Measurements from ENCODE around the gene SOHLH1.

Gene SOHLH1

DNA sequence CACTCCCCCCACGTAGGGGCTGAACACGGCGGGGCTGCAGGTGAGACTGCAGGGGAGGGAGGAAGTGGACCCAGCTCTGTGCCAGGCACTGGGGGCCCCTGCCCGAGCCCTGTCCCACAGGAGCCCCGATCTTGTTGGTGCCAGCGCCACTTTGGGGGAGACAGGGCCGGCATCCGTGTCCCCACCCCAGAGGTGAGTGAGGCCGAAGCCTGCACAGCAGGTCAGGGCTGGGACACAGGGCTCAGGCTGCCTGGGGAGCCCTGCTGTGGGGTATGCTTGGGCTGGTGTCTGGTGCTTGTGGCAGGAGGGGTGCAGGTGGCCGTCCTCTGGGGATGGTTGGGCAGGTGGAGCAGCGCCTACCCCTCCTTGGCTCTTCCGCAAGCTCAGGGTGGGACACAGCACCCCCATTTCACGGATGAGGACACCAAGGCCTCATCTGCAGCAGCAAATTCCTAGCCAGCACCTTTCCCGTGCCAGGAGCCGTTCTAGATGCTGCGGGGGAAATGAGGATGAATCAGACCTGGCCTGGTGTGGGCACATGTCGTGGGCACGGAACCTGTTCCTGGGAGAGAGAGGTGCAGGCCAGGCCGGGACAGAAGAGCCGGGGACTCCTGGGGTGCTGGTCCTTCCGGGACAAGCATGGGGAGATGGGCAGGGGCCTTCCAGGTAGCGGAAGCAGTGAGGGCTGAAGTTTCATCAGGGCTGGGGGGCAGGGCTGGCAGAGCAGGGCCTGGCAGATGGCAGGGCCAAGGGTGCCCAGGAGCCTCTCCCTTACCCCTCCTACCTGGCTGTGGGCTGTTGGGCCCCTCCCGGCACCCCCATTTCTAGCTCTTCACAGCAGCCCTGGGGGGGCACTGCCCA, 37.9 kb upstream of the SOHLH1 start:
- H3K9me3 ChIP-seq (ENCODE audit: control insufficient read depth, insufficient read depth, low read depth, low read length) = no peaks in the 10 kb centered on the region
- TF ChIP-seq ZNF654 (tag by site-specific recombination; IDR thresholded peaks at IDR 0.05; ENCODE audit: low read depth) (no peak), ZNF621 (tag by site-specific recombination; IDR thresholded peaks at IDR 0.05) (no peak), ZNF174 (tag by site-specific recombination; IDR thresholded peaks at IDR 0.05) (no peak), ZNF426 (tag by site-specific recombination; IDR thresholded peaks at IDR 0.05) (no peak), GLI2 (tag by site-specific recombination; IDR thresholded peaks at IDR 0.05; ENCODE audit: borderline replicate concordance, low read depth) (no peak), ZNF416 (tag by site-specific recombination; IDR thresholded peaks at IDR 0.05) (no peak), ZNF600 (tag by site-specific recombination; IDR thresholded peaks at IDR 0.05) (no peak), ZNF629 (tag by site-specific recombination; IDR thresholded peaks at IDR 0.05) (no peak)
- TF ChIP-seq, protein P1, sequence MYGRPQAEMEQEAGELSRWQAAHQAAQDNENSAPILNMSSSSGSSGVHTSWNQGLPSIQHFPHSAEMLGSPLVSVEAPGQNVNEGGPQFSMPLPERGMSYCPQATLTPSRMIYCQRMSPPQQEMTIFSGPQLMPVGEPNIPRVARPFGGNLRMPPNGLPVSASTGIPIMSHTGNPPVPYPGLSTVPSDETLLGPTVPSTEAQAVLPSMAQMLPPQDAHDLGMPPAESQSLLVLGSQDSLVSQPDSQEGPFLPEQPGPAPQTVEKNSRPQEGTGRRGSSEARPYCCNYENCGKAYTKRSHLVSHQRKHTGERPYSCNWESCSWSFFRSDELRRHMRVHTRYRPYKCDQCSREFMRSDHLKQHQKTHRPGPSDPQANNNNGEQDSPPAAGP (tag by site-specific recombination; IDR thresholded peaks at IDR 0.05) = no peak
- TF ChIP-seq, protein P2, sequence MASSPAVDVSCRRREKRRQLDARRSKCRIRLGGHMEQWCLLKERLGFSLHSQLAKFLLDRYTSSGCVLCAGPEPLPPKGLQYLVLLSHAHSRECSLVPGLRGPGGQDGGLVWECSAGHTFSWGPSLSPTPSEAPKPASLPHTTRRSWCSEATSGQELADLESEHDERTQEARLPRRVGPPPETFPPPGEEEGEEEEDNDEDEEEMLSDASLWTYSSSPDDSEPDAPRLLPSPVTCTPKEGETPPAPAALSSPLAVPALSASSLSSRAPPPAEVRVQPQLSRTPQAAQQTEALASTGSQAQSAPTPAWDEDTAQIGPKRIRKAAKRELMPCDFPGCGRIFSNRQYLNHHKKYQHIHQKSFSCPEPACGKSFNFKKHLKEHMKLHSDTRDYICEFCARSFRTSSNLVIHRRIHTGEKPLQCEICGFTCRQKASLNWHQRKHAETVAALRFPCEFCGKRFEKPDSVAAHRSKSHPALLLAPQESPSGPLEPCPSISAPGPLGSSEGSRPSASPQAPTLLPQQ (tag by site-specific recombination; IDR thresholded peaks at IDR 0.05) = no peak
- TF ChIP-seq, protein P3, sequence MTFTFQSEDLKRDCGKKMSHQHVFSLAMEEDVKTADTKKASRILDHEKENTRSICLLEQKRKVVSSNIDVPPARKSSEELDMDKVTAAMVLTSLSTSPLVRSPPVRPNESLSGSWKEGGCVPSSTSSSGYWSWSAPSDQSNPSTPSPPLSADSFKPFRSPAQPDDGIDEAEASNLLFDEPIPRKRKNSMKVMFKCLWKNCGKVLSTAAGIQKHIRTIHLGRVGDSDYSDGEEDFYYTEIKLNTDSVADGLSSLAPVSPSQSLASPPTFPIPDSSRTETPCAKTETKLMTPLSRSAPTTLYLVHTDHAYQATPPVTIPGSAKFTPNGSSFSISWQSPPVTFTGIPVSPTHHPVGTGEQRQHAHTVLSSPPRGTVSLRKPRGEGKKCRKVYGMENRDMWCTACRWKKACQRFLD (tag by site-specific recombination; IDR thresholded peaks at IDR 0.05) = no peak
- TF ChIP-seq, protein P4, sequence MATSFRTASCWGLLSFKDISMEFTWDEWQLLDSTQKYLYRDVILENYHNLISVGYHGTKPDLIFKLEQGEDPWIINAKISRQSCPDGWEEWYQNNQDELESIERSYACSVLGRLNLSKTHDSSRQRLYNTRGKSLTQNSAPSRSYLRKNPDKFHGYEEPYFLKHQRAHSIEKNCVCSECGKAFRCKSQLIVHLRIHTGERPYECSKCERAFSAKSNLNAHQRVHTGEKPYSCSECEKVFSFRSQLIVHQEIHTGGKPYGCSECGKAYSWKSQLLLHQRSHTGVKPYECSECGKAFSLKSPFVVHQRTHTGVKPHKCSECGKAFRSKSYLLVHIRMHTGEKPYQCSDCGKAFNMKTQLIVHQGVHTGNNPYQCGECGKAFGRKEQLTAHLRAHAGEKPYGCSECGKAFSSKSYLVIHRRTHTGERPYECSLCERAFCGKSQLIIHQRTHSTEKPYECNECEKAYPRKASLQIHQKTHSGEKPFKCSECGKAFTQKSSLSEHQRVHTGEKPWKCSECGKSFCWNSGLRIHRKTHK (tag by site-specific recombination; IDR thresholded peaks at IDR 0.05) = no peak
- TF ChIP-seq, protein P5, sequence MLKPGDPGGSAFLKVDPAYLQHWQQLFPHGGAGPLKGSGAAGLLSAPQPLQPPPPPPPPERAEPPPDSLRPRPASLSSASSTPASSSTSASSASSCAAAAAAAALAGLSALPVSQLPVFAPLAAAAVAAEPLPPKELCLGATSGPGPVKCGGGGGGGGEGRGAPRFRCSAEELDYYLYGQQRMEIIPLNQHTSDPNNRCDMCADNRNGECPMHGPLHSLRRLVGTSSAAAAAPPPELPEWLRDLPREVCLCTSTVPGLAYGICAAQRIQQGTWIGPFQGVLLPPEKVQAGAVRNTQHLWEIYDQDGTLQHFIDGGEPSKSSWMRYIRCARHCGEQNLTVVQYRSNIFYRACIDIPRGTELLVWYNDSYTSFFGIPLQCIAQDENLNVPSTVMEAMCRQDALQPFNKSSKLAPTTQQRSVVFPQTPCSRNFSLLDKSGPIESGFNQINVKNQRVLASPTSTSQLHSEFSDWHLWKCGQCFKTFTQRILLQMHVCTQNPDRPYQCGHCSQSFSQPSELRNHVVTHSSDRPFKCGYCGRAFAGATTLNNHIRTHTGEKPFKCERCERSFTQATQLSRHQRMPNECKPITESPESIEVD (tag by site-specific recombination; IDR thresholded peaks at IDR 0.05) = no peak
- ChIA-PET POLR2A (no interaction called here), CTCF (interaction anchor here (0.6 kb wide), 1 partner anchor 26 kb away, joined by 3 read pairs; no protein-coding TSS in a partner anchor)
- H3K4me1 ChIP-seq (ENCODE audit: control insufficient read depth, insufficient read depth, low read length) = no peaks in the 10 kb centered on the region
- H3K36me3 ChIP-seq (ENCODE audit: control insufficient read depth in 2 of 2, insufficient read depth in 1 of 2, low read length in 2 of 2) = no peaks in the 10 kb centered on the region
- no peak overlapping the region for H3K4me3 ChIP-seq (ENCODE audit: low read depth, low read length)
- H3K27ac ChIP-seq (ENCODE audit: extremely low read depth, low read depth, low read length) = no peak overlapping the region

DNA sequence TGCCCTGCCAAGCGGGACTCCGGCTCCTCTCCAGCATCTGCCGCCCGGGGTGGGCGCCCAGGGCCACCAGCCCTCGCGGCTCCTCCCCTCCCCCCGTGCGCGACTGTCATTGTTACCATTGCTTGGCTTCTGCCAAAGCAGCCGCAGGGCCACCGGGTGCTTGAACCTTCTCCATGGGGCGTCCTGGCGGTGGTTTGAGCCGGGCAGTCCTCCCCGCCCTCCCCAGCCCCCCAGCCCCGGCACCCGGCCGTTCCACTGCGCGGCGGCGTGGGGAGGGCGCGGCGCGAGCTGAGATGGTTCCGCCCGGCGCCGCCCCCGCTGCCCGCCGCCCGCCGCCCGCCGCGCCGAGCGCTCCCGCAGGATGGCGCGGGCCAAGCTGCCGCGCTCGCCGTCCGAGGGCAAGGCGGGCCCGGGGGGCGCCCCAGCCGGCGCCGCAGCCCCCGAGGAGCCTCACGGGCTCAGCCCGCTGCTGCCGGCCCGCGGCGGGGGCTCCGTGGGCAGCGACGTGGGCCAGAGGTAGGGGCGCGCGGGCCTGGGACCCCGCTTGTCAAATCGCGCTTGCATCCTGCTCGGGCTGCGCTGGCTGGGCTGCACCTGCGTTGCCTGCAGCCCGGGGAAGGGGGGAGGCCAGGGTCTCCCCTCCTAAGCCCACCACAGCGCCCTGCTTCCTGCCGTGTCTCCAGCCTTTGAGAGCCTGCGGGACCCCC, 37.1 kb upstream of the SOHLH1 start:
- no peaks in the 10 kb centered on the region for H3K9me3 ChIP-seq (ENCODE audit: control insufficient read depth, insufficient read depth, low read depth, low read length)
- no peaks in the 10 kb centered on the region for H3K4me1 ChIP-seq (ENCODE audit: control insufficient read depth, insufficient read depth, low read length)
- ChIA-PET POLR2A (no interaction called here), CTCF (interaction anchor here (0.6 kb wide), 1 partner anchor 25 kb away, joined by 3 read pairs; no protein-coding TSS in a partner anchor)
- H3K4me3 ChIP-seq (ENCODE audit: low read depth, low read length) = no peak overlapping the region
- no peak overlapping the region for H3K27ac ChIP-seq (ENCODE audit: extremely low read depth, low read depth, low read length)
- H3K36me3 ChIP-seq (ENCODE audit: control insufficient read depth in 2 of 2, insufficient read depth in 1 of 2, low read length in 2 of 2) = no peaks in the 10 kb centered on the region
- TF ChIP-seq BCL11A (tag by site-specific recombination; IDR thresholded peaks at IDR 0.05; ENCODE audit: low read depth) = no peak
- TF ChIP-seq, protein P4 (tag by site-specific recombination; IDR thresholded peaks at IDR 0.05) = no peak
- TF ChIP-seq ZBTB48 (tag by site-specific recombination; IDR thresholded peaks at IDR 0.05) = no peak
- no peak for TF ChIP-seq ZNF596 (tag by site-specific recombination; IDR thresholded peaks at IDR 0.05)
- no peak for TF ChIP-seq ZNF548 (tag by site-specific recombination; IDR thresholded peaks at IDR 0.05)
- TF ChIP-seq ZNF266 (tag by site-specific recombination; IDR thresholded peaks at IDR 0.05; ENCODE audit: low read depth) = no peak
- TF ChIP-seq ZNF24 (tag by site-specific recombination; IDR thresholded peaks at IDR 0.05) = no peak
